ENCODE data around the gene CKAP2L. TPM values are rescaled to one million over a fixed set of nuclear protein-coding genes. Genes with fewer than 3 reads are reported as not detected.

The CKAP2L gene
- total RNA-seq, 1 donor from 2014 or later = 5.1 TPM

GRCh38 chr2:112752667-112753066 is 11.7 kb downstream of the CKAP2L start:
- no peaks in the 10 kb centered on the region for H3K9me3 Mint-ChIP-seq (ENCODE audit: low read depth)
- no peaks in the 10 kb centered on the region for H3K36me3 Mint-ChIP-seq (ENCODE audit: low read depth)
- no peak for DNase-seq (ENCODE audit: low spot score)
- peak overlapping the region; percentile 70 for H3K27ac Mint-ChIP-seq (ENCODE audit: unreplicated experiment)
- H3K4me3 Mint-ChIP-seq (ENCODE audit: unreplicated experiment) = no peak overlapping the region
- TF ChIP-seq, protein P1, sequence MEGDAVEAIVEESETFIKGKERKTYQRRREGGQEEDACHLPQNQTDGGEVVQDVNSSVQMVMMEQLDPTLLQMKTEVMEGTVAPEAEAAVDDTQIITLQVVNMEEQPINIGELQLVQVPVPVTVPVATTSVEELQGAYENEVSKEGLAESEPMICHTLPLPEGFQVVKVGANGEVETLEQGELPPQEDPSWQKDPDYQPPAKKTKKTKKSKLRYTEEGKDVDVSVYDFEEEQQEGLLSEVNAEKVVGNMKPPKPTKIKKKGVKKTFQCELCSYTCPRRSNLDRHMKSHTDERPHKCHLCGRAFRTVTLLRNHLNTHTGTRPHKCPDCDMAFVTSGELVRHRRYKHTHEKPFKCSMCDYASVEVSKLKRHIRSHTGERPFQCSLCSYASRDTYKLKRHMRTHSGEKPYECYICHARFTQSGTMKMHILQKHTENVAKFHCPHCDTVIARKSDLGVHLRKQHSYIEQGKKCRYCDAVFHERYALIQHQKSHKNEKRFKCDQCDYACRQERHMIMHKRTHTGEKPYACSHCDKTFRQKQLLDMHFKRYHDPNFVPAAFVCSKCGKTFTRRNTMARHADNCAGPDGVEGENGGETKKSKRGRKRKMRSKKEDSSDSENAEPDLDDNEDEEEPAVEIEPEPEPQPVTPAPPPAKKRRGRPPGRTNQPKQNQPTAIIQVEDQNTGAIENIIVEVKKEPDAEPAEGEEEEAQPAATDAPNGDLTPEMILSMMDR (IDR thresholded peaks at IDR 0.05) = no peak
- H3K4me1 Mint-ChIP-seq (ENCODE audit: low read depth) = peaks cover 17% of the 10 kb centered on the region
- no peaks in the 10 kb centered on the region for H3K27me3 Mint-ChIP-seq (ENCODE audit: low read depth)

GRCh38 chr2:112751451-112752197 is 12.8 kb downstream of the CKAP2L start:
- H3K4me3 Mint-ChIP-seq (ENCODE audit: unreplicated experiment) = no peak overlapping the region
- DNase-seq (ENCODE audit: low spot score) = no peak
- H3K27ac Mint-ChIP-seq (ENCODE audit: unreplicated experiment) = peak overlapping the region; percentile 28

DNA sequence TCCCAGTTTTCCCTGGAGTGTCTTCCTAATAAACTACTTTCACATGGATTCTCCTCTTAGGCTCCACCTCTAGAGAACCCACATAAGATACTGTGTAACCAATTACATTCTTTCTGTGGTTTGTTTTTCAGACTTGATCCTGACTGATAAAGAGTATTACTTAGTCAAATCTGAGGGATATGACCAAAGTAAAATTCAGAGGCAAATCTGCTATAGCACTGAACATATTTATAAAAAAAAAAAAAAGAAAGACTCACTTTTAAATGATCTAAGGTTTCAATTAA is 13.9 kb downstream of the CKAP2L start:
- TF ChIP-seq, protein P1 (IDR thresholded peaks at IDR 0.05) = no peak
- Mint-ChIP-seq H3K4me3 (ENCODE audit: unreplicated experiment) (no peak overlapping the region), H3K27me3 (ENCODE audit: low read depth) (no peaks in the 10 kb centered on the region), H3K27ac (ENCODE audit: unreplicated experiment) (no peak overlapping the region), H3K9me3 (ENCODE audit: low read depth) (no peaks in the 10 kb centered on the region), H3K36me3 (ENCODE audit: low read depth) (no peaks in the 10 kb centered on the region), H3K4me1 (ENCODE audit: low read depth) (peaks cover 17% of the 10 kb centered on the region)
- DNase-seq (ENCODE audit: low spot score) = no peak

More at GRCh38 chr2:112751451-112752197, 12.8 kb downstream of the CKAP2L start:
- Mint-ChIP-seq H3K4me1 (ENCODE audit: low read depth) (peaks cover 17% of the 10 kb centered on the region), H3K36me3 (ENCODE audit: low read depth) (no peaks in the 10 kb centered on the region), H3K27me3 (ENCODE audit: low read depth) (no peaks in the 10 kb centered on the region), H3K9me3 (ENCODE audit: low read depth) (no peaks in the 10 kb centered on the region)
- TF ChIP-seq, protein P1 (IDR thresholded peaks at IDR 0.05) = no peak

GRCh38 chr2:112749755-112750559 is 14.5 kb downstream of the CKAP2L start:
- Mint-ChIP-seq H3K4me3 (ENCODE audit: unreplicated experiment) (no peak overlapping the region), H3K36me3 (ENCODE audit: low read depth) (no peaks in the 10 kb centered on the region), H3K9me3 (ENCODE audit: low read depth) (no peaks in the 10 kb centered on the region), H3K27ac (ENCODE audit: unreplicated experiment) (peak overlapping the region; percentile 55), H3K4me1 (ENCODE audit: low read depth) (peaks cover 17% of the 10 kb centered on the region), H3K27me3 (ENCODE audit: low read depth) (no peaks in the 10 kb centered on the region)
- TF ChIP-seq, protein P1 (IDR thresholded peaks at IDR 0.05) = peak; percentile 96
- no peak for DNase-seq (ENCODE audit: low spot score)

- DNase-seq (ENCODE audit: low spot score) = no peak
- H3K36me3 Mint-ChIP-seq (ENCODE audit: low read depth) = peaks cover 1% of the 10 kb centered on the region
These were observed 23.9 kb downstream of the CKAP2L start for GRCh38 chr2:112740527-112740926.

More at GRCh38 chr2:112740527-112740926, 23.9 kb downstream of the CKAP2L start:
- Mint-ChIP-seq H3K27me3 (ENCODE audit: low read depth) (no peaks in the 10 kb centered on the region), H3K4me3 (ENCODE audit: unreplicated experiment) (no peak overlapping the region), H3K9me3 (ENCODE audit: low read depth) (no peaks in the 10 kb centered on the region), H3K4me1 (ENCODE audit: low read depth) (no peaks in the 10 kb centered on the region), H3K27ac (ENCODE audit: unreplicated experiment) (no peak overlapping the region)
- TF ChIP-seq, protein P1 (IDR thresholded peaks at IDR 0.05) = no peak

All from chondrocyte (in vitro differentiated cells).